SJCRH30 (cell line): ENCODE measurements around the gene ZMAT5. TPM values are rescaled to one million over a fixed set of nuclear protein-coding genes. Genes with fewer than 3 reads are reported as not detected.

Source experiments
- DNase-seq, 2 experiments: peaks; one replicate each; pipeline ENCODE4 v3.0.0-alpha.2; 2015 to 2020
- H3K27ac ChIP-seq: fragments of 250-450 bp; sonication (Bioruptor Pico); 2 replicates; pipeline ENCODE4 v1.5.1; 2020; ENCODE audit warnings: mild to moderate bottlenecking, moderate library complexity
- H3K27me3 ChIP-seq: fragments of 250-450 bp; sonication (Bioruptor Pico); 2 replicates; pipeline ENCODE4 v1.5.1; 2020; ENCODE audit warnings: mild to moderate bottlenecking, moderate library complexity
- H3K36me3 ChIP-seq: fragments of 250-450 bp; sonication (Bioruptor Pico); 2 replicates; pipeline ENCODE4 v1.5.1; 2020; ENCODE audit warnings: mild to moderate bottlenecking, moderate library complexity
- H3K4me1 ChIP-seq: fragments of 250-450 bp; sonication (Bioruptor Pico); 2 replicates; pipeline ENCODE4 v1.5.1; 2020; ENCODE audit warnings: mild to moderate bottlenecking, moderate library complexity
- H3K4me3 ChIP-seq: fragments of 250-450 bp; sonication (Bioruptor Pico); 2 replicates; pipeline ENCODE4 v1.5.1; 2020; ENCODE audit warnings: mild to moderate bottlenecking, moderate library complexity
- H3K9me3 ChIP-seq: fragments of 250-450 bp; sonication (Bioruptor Pico); replicated peaks from 2 replicates; pipeline ENCODE4 v1.5.1; 2020; ENCODE audit warnings: mild to moderate bottlenecking, moderate library complexity
- total RNA-seq: library from RNA; depleted of rRNA; stranded (reverse); fragments of >200 nt; shearing (Covaris generic); gene quantifications from 2 replicates; pipeline ENCODE4 v1.2.3, GENCODE V29; 2014

Gene ZMAT5
- total RNA-seq, 1 experiment from 2014 or later = 16.1 TPM

- Histone ChIP-seq H3K4me1 (no peaks in the 10 kb centered on the region), H3K36me3 (no peaks in the 10 kb centered on the region), H3K27me3 (no peaks in the 10 kb centered on the region), H3K4me3 (no peak overlapping the region), H3K27ac (no peak overlapping the region), H3K9me3 (no peaks in the 10 kb centered on the region)
- DNase-seq = no peak
Measured at GRCh38 chr22:29751669-29752068, 15.1 kb downstream of the ZMAT5 start.

- Histone ChIP-seq H3K4me3 (no peak overlapping the region), H3K36me3 (no peaks in the 10 kb centered on the region), H3K9me3 (no peaks in the 10 kb centered on the region), H3K27me3 (no peaks in the 10 kb centered on the region), H3K4me1 (no peaks in the 10 kb centered on the region), H3K27ac (no peak overlapping the region)
- DNase-seq = no peak
Measured at GRCh38 chr22:29750559-29751538, 16.0 kb downstream of the ZMAT5 start.

- Histone ChIP-seq H3K4me1 (peaks cover 2% of the 10 kb centered on the region; the same call in 1 of the 2 replicates), H3K9me3 (no peaks in the 10 kb centered on the region), H3K27ac (no peak overlapping the region), H3K36me3 (no peaks in the 10 kb centered on the region), H3K4me3 (no peak overlapping the region), H3K27me3 (no peaks in the 10 kb centered on the region)
- no peak for DNase-seq
Measured at GRCh38 chr22:29750029-29750428, 16.8 kb downstream of the ZMAT5 start.

GRCh38 chr22:29748248-29748893, 18.4 kb downstream of the ZMAT5 start:
- Histone ChIP-seq H3K27ac (no peak overlapping the region), H3K9me3 (no peaks in the 10 kb centered on the region), H3K27me3 (no peaks in the 10 kb centered on the region), H3K4me3 (no peak overlapping the region), H3K4me1 (peaks cover 6% of the 10 kb centered on the region; the same call in 1 of the 2 replicates), H3K36me3 (no peaks in the 10 kb centered on the region)
- DNase-seq = no peak

- no peak overlapping the region for H3K27ac ChIP-seq
- H3K27me3 ChIP-seq = no peaks in the 10 kb centered on the region
- H3K9me3 ChIP-seq = no peaks in the 10 kb centered on the region
- peaks cover 6% of the 10 kb centered on the region; the same call in 1 of the 2 replicates for H3K4me1 ChIP-seq
- no peak for DNase-seq
- H3K4me3 ChIP-seq = no peak overlapping the region
- no peaks in the 10 kb centered on the region for H3K36me3 ChIP-seq
Measured at GRCh38 chr22:29747832-29748231, 19.0 kb downstream of the ZMAT5 start.

GRCh38 chr22:29744902-29745301, 21.9 kb downstream of the ZMAT5 start:
- H3K27me3 ChIP-seq = no peaks in the 10 kb centered on the region
- H3K4me3 ChIP-seq = no peak overlapping the region
- no peaks in the 10 kb centered on the region for H3K36me3 ChIP-seq
- H3K27ac ChIP-seq = no peak overlapping the region
- DNase-seq = peak; percentile 59 to 61
- no peaks in the 10 kb centered on the region for H3K9me3 ChIP-seq
- peaks cover 6% of the 10 kb centered on the region; the same call in 1 of the 2 replicates for H3K4me1 ChIP-seq

- Histone ChIP-seq H3K4me1 (peaks cover 6% of the 10 kb centered on the region; the same call in 1 of the 2 replicates), H3K9me3 (no peaks in the 10 kb centered on the region), H3K4me3 (no peak overlapping the region), H3K36me3 (no peaks in the 10 kb centered on the region), H3K27ac (no peak overlapping the region), H3K27me3 (no peaks in the 10 kb centered on the region)
- DNase-seq = no peak
Measured at GRCh38 chr22:29742326-29742725, 24.5 kb downstream of the ZMAT5 start.

- H3K4me1 ChIP-seq = peaks cover 6% of the 10 kb centered on the region; the same call in 1 of the 2 replicates
- no peak overlapping the region for H3K4me3 ChIP-seq
- H3K9me3 ChIP-seq = no peaks in the 10 kb centered on the region
- no peaks in the 10 kb centered on the region for H3K36me3 ChIP-seq
- H3K27me3 ChIP-seq = no peaks in the 10 kb centered on the region
- H3K27ac ChIP-seq = no peak overlapping the region
- DNase-seq = no peak
Measured at GRCh38 chr22:29741926-29742325, 24.9 kb downstream of the ZMAT5 start.

- Histone ChIP-seq H3K4me3 (no peak overlapping the region), H3K36me3 (no peaks in the 10 kb centered on the region), H3K9me3 (no peaks in the 10 kb centered on the region), H3K4me1 (peaks cover 6% of the 10 kb centered on the region; the same call in 1 of the 2 replicates), H3K27me3 (no peaks in the 10 kb centered on the region), H3K27ac (no peak overlapping the region)
- no peak for DNase-seq
Measured at GRCh38 chr22:29740216-29740615, 26.6 kb downstream of the ZMAT5 start.

GRCh38 chr22:29739346-29739875, 27.4 kb downstream of the ZMAT5 start:
- Histone ChIP-seq H3K9me3 (no peaks in the 10 kb centered on the region), H3K4me1 (peaks cover under 1% of the 10 kb centered on the region; the same call in 1 of the 2 replicates), H3K4me3 (no peak overlapping the region), H3K36me3 (no peaks in the 10 kb centered on the region), H3K27me3 (no peaks in the 10 kb centered on the region), H3K27ac (no peak overlapping the region)
- no peak for DNase-seq

GRCh38 chr22:29738118-29738815, 28.5 kb downstream of the ZMAT5 start:
- no peaks in the 10 kb centered on the region for H3K9me3 ChIP-seq
- no peak overlapping the region for H3K27ac ChIP-seq
- H3K4me1 ChIP-seq = no peaks in the 10 kb centered on the region
- no peak for DNase-seq
- no peaks in the 10 kb centered on the region for H3K27me3 ChIP-seq
- H3K4me3 ChIP-seq = no peak overlapping the region
- H3K36me3 ChIP-seq = no peaks in the 10 kb centered on the region

GRCh38 chr22:29737251-29738117, 29.3 kb downstream of the ZMAT5 start:
- no peak overlapping the region for H3K27ac ChIP-seq
- no peaks in the 10 kb centered on the region for H3K9me3 ChIP-seq
- no peaks in the 10 kb centered on the region for H3K36me3 ChIP-seq
- no peak for DNase-seq
- no peaks in the 10 kb centered on the region for H3K27me3 ChIP-seq
- no peak overlapping the region for H3K4me3 ChIP-seq
- H3K4me1 ChIP-seq = no peaks in the 10 kb centered on the region

GRCh38 chr22:29735416-29735815, 31.4 kb downstream of the ZMAT5 start:
- no peak overlapping the region for H3K4me3 ChIP-seq
- H3K36me3 ChIP-seq = no peaks in the 10 kb centered on the region
- no peaks in the 10 kb centered on the region for H3K4me1 ChIP-seq
- H3K27ac ChIP-seq = no peak overlapping the region
- no peaks in the 10 kb centered on the region for H3K9me3 ChIP-seq
- no peak for DNase-seq
- H3K27me3 ChIP-seq = no peaks in the 10 kb centered on the region

- Histone ChIP-seq H3K9me3 (no peaks in the 10 kb centered on the region), H3K4me1 (no peaks in the 10 kb centered on the region), H3K27me3 (no peaks in the 10 kb centered on the region), H3K36me3 (no peaks in the 10 kb centered on the region), H3K4me3 (no peak overlapping the region), H3K27ac (no peak overlapping the region)
- DNase-seq = no peak
Measured at GRCh38 chr22:29734838-29735237, 32.0 kb downstream of the ZMAT5 start.
